Inflammatory macrophage treated with lipopolysaccharide for 4 hours (primary cell): ENCODE data around the gene SCOC.
"Not testable (repeated sequence)": the region's sequence is repeated elsewhere in the genome, so short reads cannot be mapped to it uniquely, and the experiment has no call there.

ENCODE experiments used
- DNase-seq: peaks from one replicate; pipeline ENCODE4 v3.0.0-alpha.2; 2020

The SCOC gene

DNA sequence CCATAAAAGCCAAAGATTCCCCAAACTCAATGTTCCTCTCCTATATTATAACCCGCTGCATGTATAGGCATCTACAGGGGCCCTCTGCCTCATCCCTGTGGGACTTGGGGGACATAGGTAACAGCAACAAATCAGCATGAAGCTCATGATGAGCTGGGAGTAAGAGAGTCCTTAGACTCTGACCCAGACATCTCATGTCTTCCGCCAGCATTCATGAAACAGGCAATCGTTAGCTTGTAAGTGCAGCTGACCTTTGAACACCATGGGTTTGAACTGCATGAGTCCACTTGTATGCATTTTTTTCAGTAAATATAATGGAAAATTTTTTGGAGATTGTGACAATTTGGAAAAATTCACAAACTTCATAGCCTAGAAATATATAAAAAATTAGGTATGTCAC lies 10.4 kb upstream of the SCOC start:
- DNase-seq: no peak

DNA sequence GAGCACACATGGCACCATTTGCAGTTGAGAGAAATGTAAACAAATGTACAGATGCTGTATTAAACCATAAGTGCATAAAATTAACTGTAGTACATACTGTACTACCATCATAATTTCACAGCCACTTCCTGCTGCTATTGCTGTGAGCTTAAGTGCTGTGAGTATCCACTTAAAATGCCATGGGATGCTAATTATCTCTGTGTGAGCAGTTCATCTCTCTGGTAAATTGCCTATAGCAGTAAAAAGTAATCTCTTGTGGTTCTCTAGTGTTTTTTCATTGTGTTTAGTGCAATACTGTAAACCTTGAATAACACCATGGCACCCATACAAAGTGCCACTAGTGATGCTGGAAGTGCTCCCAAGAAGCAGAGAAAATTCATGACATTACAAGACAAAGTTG lies 9.9 kb upstream of the SCOC start:
- DNase-seq: no peak

DNA sequence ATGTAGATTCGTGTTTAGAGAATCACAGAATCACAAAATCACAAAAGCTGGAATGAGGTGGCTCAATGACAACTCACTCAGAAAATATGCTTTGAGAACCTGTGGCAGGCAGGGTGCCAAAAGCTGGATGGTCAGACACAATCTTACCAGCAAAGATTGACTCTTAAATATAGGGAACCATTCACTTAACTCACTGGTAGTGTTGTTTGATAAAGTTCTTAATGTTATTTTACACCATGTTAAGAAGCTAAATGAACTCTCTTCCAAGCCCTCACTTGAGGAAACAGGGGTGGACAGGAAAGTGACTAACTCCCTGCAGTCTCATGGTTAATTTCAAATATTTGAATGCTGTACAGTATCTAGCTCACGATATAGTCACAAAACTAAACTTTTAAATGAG lies 5.7 kb upstream of the SCOC start:
- no peak for DNase-seq

DNA sequence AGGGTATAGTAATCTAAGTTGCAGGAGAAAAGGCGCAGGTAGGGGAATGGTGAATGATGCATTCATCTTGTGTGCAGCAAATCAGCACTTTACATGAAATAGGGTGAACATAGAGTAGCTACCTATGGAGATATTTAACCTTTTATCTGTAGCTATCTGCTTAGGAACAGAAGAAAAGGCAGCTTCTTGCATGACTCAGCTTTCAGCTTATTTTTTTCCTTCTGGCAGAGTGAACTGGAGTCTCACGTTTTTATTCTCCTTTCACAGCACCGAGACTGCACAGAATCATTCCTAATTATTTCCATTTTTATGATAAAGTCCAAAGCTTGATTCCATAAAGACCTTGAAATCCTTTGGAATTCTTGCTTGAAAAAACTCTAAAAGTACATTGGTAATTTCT lies 4.8 kb upstream of the SCOC start:
- no peak for DNase-seq

DNA sequence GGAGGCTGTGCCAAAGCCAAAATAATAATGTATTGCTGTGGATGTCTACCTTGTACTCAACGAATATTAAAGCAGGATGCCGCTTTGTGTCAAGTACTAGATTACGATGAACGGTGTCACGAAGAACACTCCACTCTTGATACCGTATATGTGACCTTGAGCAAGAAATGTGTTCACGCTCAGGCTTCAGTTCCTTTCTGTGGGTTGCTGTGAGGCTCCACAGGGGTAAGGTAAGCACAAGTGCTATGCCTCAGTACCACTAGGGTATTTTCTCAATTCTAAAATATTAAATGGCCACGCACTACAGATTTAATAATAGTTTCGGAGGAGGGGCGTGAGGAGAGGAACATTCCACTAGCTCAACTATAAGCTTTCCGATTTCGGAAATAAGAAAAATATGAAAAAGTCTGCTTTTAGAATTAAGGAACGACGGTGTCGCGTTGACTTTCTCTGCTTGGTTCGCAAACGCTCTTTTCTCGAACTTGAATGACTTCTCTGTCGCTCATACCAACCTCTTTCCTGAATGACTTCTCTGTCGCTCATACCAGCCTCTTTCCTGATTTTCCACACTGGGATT lies 607 bp upstream of the SCOC start:
- peak; percentile 26 for DNase-seq

DNA sequence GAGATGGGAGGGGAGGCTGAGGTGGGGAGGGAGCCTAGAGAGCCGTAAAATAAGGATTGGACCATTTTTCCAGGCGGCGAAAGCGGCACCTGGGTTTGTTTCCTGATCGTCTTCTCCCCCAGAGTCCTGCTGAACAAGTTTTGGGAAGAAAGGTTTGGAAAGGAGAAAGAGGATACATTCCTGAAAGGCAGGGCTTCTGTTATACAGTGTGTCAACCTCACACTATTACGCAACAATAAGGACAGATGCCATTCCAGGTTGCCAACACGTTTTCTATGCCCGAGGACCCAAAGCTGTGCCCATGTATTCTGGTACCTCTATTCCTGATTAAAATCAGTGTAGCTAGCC lies 658 bp downstream of the SCOC start:
- peak; percentile 7 for DNase-seq

- no peak for DNase-seq
Measured at GRCh38 chr4:140382732-140383131, 9.3 kb downstream of the SCOC start.

DNA sequence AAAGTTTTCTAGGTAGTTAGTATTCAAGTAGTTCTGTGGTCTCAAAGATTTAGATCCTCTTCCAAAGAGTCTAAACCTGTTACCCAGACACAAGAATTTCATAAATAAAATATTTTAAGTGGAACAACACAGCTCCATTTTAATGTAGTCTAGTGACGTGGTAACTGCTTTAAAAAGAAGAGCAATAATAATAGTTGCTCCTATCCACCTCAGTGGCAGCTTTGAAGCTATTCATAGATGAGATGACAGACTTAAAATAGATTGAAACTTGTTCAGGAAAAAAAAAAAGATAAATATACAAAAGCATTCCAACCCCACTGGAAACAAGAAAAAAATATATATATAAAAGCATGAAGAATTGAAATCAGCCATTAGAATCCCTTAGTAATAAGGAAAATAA lies 14.6 kb downstream of the SCOC start:
- DNase-seq: no peak

DNA sequence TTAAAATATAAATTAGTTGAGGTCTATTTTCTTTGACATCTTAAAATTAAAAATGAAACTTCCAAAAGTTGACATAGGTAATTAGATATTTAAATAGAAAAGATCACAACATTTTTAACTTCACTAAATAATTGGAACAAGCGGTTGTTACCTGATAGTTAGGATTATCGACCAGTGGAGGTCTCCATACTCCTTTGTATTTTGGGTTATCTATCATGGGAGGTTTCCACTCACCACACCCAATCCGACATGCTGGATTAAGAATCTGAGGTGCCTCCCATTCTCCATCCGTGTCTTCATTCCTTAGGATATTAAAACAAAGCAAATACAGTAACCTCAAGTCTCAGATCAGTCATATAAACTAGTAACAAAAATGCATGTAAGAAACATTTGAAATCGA lies 22.2 kb downstream of the SCOC start:
- DNase-seq: no peak

GRCh38 chr4:140400111-140400510 lies 26.7 kb downstream of the SCOC start:
- no peak for DNase-seq

DNA sequence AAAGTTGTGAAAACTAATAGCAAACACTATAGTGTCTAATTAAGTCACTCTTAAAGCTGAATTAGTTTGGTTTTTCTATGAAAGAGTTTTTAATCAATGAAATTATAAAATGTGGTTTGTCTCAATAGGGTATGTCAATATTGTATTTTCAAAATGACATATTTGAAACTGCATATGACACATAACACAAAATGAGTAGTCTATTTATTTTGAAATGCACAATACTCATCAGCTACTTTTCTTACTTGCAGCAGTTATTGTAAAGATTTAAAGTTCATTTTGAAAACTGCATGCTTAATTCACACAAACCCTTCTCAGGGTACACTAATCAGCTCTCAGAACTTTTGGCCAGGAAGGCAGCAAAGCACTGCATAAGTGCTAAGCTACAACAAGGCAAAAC lies 32.8 kb downstream of the SCOC start:
- DNase-seq: no peak

- DNase-seq: no peak
Measured at GRCh38 chr4:140408974-140409373, 35.5 kb downstream of the SCOC start.

DNA sequence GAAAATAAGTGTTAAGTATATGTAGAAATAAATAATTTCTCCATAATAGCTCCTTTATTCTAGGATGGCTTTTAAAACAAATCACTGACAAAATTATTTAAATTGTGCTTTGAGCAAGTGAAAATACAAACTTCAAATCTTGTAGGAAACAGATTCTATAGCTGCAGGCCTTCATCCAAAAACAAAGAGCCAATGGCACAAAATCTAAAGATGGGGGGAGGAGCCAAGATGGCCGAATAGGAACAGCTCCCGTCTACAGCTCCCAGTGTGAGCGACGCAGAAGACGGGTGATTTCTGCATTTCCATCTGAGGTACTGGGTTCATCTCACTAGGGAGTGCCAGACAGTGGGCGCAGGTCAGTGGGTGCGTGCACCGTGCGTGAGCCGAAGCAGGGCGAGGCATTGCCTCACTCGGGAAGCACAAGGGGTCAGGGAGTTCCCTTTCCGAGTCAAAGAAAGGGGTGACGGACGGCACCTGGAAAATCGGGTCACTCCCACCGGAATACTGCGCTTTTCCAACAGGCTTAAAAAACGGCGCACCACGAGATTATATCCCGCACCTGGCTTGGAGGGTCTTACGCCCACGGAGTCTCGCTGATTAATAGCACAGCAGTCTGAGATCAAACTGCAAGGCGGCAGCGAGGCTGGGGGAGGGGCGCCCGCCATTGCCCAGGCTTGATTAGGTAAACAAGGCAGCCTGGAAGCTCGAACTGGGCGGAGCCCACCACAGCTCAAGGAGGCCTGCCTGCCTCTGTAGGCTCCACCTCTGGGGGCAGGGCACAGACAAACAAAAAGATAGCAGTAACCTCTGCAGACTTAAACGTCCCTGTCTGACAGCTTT lies 39.9 kb downstream of the SCOC start:
- not testable (repeated sequence) for DNase-seq

DNA sequence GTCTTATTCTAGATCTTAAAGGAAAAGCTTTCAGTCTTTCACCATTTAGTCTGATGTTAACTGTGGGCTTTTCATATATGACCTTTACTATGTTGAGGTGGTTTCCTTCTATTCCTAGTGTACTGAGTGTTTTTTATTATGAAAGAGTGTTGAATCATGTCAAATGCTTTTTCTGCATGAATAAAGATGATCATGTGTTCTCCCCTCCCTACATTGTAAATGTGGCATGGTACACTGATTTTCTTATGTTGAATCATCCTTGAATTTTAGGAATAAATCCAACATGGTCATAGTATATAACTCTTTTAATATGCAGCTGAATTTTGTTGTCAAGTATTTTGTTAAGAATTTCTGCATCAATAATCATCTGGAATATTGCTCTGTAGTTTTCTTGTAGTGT lies 49.7 kb downstream of the SCOC start:
- no peak for DNase-seq

DNA sequence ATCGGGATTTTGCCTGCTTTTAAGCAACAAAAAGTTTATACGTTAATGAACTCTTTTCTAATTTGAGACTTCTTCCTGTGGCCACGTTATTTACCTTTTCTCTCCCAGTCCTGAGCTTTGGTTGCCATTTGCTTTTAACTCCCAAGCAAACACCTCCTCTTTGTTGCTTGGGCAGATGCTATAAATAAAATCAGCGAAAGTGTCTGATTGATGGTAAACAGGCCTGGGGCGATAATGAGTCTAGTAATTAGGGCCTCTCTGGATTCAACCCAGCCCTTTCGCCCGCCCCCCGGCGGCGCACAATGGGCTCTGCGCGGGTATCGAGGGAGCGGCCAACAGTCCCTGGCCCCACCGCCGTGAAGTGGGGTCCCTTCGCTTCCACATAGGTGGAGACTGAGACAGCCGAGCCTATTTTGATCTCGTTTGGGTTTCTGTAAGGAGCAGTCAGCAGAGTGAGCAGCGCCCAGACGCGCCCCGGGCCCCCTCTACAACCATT lies 53.2 kb downstream of the SCOC start:
- DNase-seq: no peak

GRCh38 chr4:140427106-140427918 lies 53.9 kb downstream of the SCOC start, which contains the start of gene CLGN:
Gene CLGN (minus strand): TSS chr4:140427648. CDS start chr4:140413078, 14,570 bp downstream.
- DNase-seq: peak; percentile 30

DNA sequence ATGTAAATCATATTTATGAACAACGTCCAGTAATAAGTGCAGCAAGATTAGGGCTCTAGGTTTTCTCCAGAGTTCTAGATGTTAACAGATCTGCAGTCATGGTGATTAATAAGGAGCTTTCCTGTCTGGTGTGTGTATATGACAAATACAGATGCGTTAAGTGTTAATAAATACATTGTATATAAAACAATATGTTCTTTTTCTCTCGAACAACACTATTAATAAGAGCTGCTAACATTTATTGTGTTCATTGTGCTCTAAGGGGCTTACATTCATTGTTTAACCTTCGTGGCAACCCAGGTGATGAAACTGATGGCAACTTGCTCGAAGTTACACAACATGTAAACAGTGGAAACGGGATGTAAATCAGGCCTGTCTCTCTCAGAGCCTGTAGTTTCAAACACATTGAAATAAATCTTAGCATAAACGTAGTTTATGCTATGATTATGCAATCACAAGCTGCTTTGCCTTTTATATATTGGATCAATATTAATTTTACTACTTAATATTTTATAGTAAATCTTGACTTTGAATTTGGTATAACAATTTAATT lies 54.5 kb downstream of the SCOC start:
- DNase-seq: peak; percentile 34
